Upper lobe of left lung (tissue), 6 donors: ENCODE results near the gene PRKCH. TPM values are rescaled to one million over a fixed set of nuclear protein-coding genes. Genes with fewer than 3 reads are reported as not detected.
A peak's percentile ranks its signal among the peaks of the same experiment; 100 is the strongest.

Experiments used
- ATAC-seq, 2 donors: fragments of 200-7000 bp; cut with Tn5 transposase; one replicate each; pipeline ENCODE4 v1.9.1; 2022; ENCODE audit warnings: mild to moderate bottlenecking in 2 of 2, moderate library complexity in 2 of 2; ENCODE audit not compliant: low FRiP score in 2 of 2
- DNase-seq, 2 donors: peaks; one replicate each; pipeline ENCODE4 v3.0.0-alpha.2; 2019 to 2020
- H3K27ac ChIP-seq, 4 donors: fragments of 200-600 bp; sonication (generic); one replicate each; pipeline ENCODE4 v1.5.1; 2016 to 2019
- H3K27me3 ChIP-seq, 4 donors: fragments of 200-600 bp; sonication (generic); one replicate each; pipeline ENCODE4 v1.5.1; 2017 to 2019
- H3K36me3 ChIP-seq, 4 donors: fragments of 200-600 bp; sonication (generic); one replicate each; pipeline ENCODE4 v1.5.1; 2016 to 2019
- H3K4me1 ChIP-seq, 4 donors: fragments of 200-600 bp; sonication (generic); one replicate each; pipeline ENCODE4 v1.5.1; 2018 to 2019
- H3K4me3 ChIP-seq, 4 donors: fragments of 200-600 bp; sonication (generic); one replicate each; pipeline ENCODE4 v1.5.1; 2017 to 2019; ENCODE audit warnings: mild to moderate bottlenecking in 2 of 4, moderate library complexity in 1 of 4
- H3K9me3 ChIP-seq, 4 donors: fragments of 200-600 bp; sonication (generic); one replicate each; pipeline ENCODE4 v1.5.1; 2018 to 2019
- CTCF ChIP-seq, 6 experiments: fragments of 450-650 bp in 4 of 6; fragments of 200-600 bp in 2 of 6; sonication (generic) in 2 of 6; IDR thresholded peaks; one replicate each; pipeline ENCODE4 v1.5.1; 2016 to 2019; ENCODE audit warnings: antibody characterized with exemption in 6 of 6
- EP300 ChIP-seq, 4 donors: sonication (generic); formaldehyde crosslinking; IDR thresholded peaks; one replicate each; pipeline ENCODE4 v1.5.1; 2017; ENCODE audit warnings: antibody characterized with exemption in 4 of 4, control low read depth in 2 of 4
- POLR2A ChIP-seq, 4 donors: fragments of 450-650 bp; IDR thresholded peaks; one replicate each; pipeline ENCODE4 v1.5.1; 2016 to 2017; ENCODE audit warnings: antibody characterized with exemption in 4 of 4, mild to moderate bottlenecking in 2 of 4
- POLR2AphosphoS5 ChIP-seq, 2 donors: sonication (generic); formaldehyde crosslinking; IDR thresholded peaks; one replicate each; pipeline ENCODE4 v1.5.1; 2017; ENCODE audit warnings: antibody characterized with exemption in 2 of 2
- WGBS, 2 donors: methylation state at CpG; one replicate each; pipeline ENCODE4 v1.1.5; 2017 to 2018; 5-methylcytosine and 5-hydroxymethylcytosine counted together
- total RNA-seq, 6 donors: library from RNA; depleted of rRNA in 4 of 6; stranded (reverse); fragments of >200 nt in 4 of 6; gene quantifications; one replicate each; pipeline versions ENCODE4 v1.1.0 to v1.2.1, GENCODE V29; 2016 to 2021
- donor health status: DM: no; HTN: no; CAD: no; lungs with moderate emphysema.
- donor health status: DM: no; HTN: yes; CAD: no; lungs with severe emphysema.

Gene PRKCH
- total RNA-seq, 6 donors from 2014 or later: 54.0 to 102 (median 76.6) TPM

GRCh38 chr14:61537563-61538463 lies 216.4 kb downstream of the PRKCH start:
- Histone ChIP-seq H3K27me3 (no peaks in the 10 kb centered on the region), H3K9me3 (no peaks in the 10 kb centered on the region), H3K4me3 (no peak overlapping the region), H3K4me1 (peaks cover 27 to 49% (median 37%) of the 10 kb centered on the region in 4 donors), H3K27ac (peak overlapping the region; percentile 52 to 84 (median 57)), H3K36me3 (peaks cover 0 to 24% (median 0%) of the 10 kb centered on the region in 4 donors)
- TF ChIP-seq POLR2AphosphoS5 (IDR thresholded peaks at IDR 0.05) (peak; percentile 60 to 72), EP300 (IDR thresholded peaks at IDR 0.05) (peak in 3 of 4 donors; percentile 17 to 95 (median 56)), POLR2A (IDR thresholded peaks at IDR 0.05) (no peak)
- WGBS, 2 donors: 42 to 61% methylated on average over 8 of the region's 8 CpGs
- DNase-seq (peak in 1 of 2 donors; percentile 92), ATAC-seq (peak; percentile 53 to 87)

- peaks cover 31 to 49% (median 39%) of the 10 kb centered on the region in 4 donors for H3K4me1 ChIP-seq
- TF ChIP-seq EP300 (IDR thresholded peaks at IDR 0.05) (no peak), POLR2A (IDR thresholded peaks at IDR 0.05) (no peak), POLR2AphosphoS5 (IDR thresholded peaks at IDR 0.05) (no peak), CTCF (IDR thresholded peaks at IDR 0.05) (no peak)
Measured at GRCh38 chr14:61538464-61539022, 217.2 kb downstream of the PRKCH start.

GRCh38 chr14:61539631-61540030 lies 218.3 kb downstream of the PRKCH start:
- ATAC-seq: no peak
- Histone ChIP-seq H3K27me3 (no peaks in the 10 kb centered on the region), H3K36me3 (peaks cover 0 to 17% (median 0%) of the 10 kb centered on the region in 4 donors), H3K4me3 (no peak overlapping the region), H3K27ac (no peak overlapping the region), H3K9me3 (no peaks in the 10 kb centered on the region), H3K4me1 (peaks cover 32 to 55% (median 44%) of the 10 kb centered on the region in 4 donors)
- no peak for DNase-seq
- TF ChIP-seq POLR2AphosphoS5 (IDR thresholded peaks at IDR 0.05): no peak
- no peak for TF ChIP-seq EP300 (IDR thresholded peaks at IDR 0.05)
- TF ChIP-seq POLR2A (IDR thresholded peaks at IDR 0.05): no peak
- TF ChIP-seq CTCF (IDR thresholded peaks at IDR 0.05): no peak
- WGBS, 2 donors: 87 to 91% methylated on average over 5 of the region's 5 CpGs

More at GRCh38 chr14:61538464-61539022, 217.2 kb downstream of the PRKCH start:
- Histone ChIP-seq H3K36me3 (peaks cover 0 to 21% (median 0%) of the 10 kb centered on the region in 4 donors), H3K27me3 (no peaks in the 10 kb centered on the region), H3K9me3 (no peaks in the 10 kb centered on the region), H3K4me3 (no peak overlapping the region), H3K27ac (peak overlapping the region in 2 of 4 donors; percentile 54 to 84)
- 74 to 79% methylated on average over 5 of the region's 5 CpGs for WGBS, 2 donors
- DNase-seq (no peak), ATAC-seq (no peak)

GRCh38 chr14:61540931-61541330 lies 219.6 kb downstream of the PRKCH start:
- H3K36me3 ChIP-seq: peaks cover 0 to 17% (median 0%) of the 10 kb centered on the region in 4 donors
- ATAC-seq (no peak), DNase-seq (no peak)
- H3K9me3 ChIP-seq: no peaks in the 10 kb centered on the region
- WGBS, 2 donors: 86 to 100% methylated on average over 7 of the region's 7 CpGs
- TF ChIP-seq EP300 (IDR thresholded peaks at IDR 0.05) (no peak), CTCF (IDR thresholded peaks at IDR 0.05) (no peak), POLR2A (IDR thresholded peaks at IDR 0.05) (no peak), POLR2AphosphoS5 (IDR thresholded peaks at IDR 0.05) (no peak)
- no peaks in the 10 kb centered on the region for H3K27me3 ChIP-seq
- H3K27ac ChIP-seq: no peak overlapping the region
- no peak overlapping the region for H3K4me3 ChIP-seq
- H3K4me1 ChIP-seq: peaks cover 41 to 62% (median 50%) of the 10 kb centered on the region in 4 donors
